GM13977 (cell line): ENCODE data around the gene PASK.
A peak's percentile ranks its signal among the peaks of the same experiment; 100 is the strongest.

ENCODE experiments used
- DNase-seq: peaks from one replicate; pipeline ENCODE4 v3.0.0; 2012; ENCODE audit warnings: low spot score
- CTCF ChIP-seq: IDR thresholded peaks from 2 replicates; pipeline ENCODE4 v1.5.1; 2012; ENCODE audit warnings: mild to moderate bottlenecking, control low read depth; ENCODE audit not compliant: insufficient read depth; ENCODE audit errors: extremely low read depth, missing control alignments
- in situ Hi-C: fragments of 300-500 bp; cut with MboI; formaldehyde crosslinking; loops from one replicate; pipeline ENCODE4 v1.12.0; 2022; ENCODE audit warnings: low sequenced_read_pairs, low pct_unique_long_range_greater_than_20kb, mixed read lengths, inconsistent platforms; ENCODE audit not compliant: unreplicated experiment

PASK gene

DNA sequence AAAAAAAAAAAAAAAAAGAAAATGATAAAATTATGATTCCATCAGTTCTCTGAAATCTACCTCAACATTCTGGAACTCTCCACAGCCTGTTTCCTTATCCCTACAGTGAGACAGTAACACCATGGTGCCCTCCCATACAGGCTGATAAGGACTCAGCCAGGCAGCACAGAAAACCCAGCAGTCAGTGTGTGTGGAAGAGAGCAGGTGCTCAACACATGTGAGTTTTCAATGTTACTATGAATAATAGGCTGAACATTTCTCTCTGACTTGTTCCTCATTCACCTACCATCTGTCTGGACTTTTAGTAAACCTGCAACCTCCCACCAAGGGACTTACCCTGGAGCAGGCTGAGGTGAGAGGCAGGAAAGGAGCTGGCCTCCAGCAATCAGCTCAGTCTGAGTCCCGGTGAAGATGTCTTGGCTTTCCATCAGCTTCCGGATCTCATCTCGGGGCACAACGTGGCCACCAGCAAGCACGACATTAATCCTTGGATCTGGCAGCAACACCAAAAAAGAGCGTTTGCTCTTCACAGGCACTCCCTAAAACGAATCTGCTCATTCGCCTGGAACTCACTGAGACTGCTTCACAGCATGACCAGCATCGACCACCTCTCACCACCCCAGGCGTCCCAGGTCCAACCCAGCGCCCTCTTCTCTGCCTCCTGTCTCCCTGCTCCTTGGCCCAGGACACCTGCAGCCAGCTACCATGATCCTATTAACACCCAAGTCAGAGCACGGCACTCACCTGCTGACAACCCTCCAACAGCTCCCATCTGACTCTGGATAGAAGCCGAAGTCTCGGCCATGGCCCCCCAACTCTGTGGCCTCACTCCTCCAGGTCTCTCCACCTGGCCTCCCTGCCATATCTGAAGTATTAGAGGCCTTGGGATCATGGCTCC is 16.5 kb downstream of the PASK start:
- TF ChIP-seq CTCF, result no peak
- in situ Hi-C loops, result no loop called here
- peak; percentile 70 for DNase-seq

DNA sequence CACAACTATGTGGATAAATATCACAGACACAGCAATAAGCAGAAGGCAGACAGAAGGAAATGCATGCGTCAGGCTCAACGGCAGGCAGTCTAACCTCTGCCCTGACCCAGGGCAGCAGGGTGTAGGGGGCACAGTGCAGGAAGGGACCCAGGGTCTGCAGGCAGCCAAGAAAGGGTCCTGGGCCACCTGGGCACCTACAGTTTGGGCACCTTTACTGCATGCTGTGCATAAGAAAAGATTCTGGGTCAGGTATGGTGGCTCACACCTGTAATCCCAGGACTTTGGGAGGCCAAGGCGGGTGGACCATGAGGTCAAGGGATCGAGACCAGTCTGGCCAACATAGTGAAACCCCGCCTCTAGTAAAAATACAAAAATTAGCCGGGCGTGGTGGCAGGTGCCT is 17.7 kb downstream of the PASK start:
- in situ Hi-C loops, result no loop called here
- no peak for TF ChIP-seq CTCF
- DNase-seq, result no peak

DNA sequence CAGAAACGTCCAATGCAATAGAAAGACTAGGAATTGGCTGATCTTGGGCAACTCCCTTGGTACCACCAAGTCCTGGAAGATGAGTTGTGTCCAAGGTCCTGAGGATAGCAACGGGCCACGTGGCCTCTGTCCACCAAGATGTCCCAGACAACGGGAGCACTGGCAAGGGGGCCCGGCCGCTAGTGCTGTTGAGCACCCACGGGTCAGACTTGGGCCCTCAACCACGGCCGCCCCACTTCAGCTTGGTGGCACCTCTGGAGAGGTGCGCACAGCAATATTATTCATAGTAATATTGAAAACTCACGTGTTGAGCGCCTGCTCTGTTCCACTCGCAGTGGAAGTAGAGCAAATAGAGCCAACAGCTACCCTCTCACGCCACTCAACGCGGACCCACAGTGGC is 19.0 kb downstream of the PASK start:
- in situ Hi-C loops, result no loop called here
- DNase-seq, result no peak
- no peak for TF ChIP-seq CTCF

GRCh38 chr2:241129086-241129871 is 20.0 kb downstream of the PASK start:
- in situ Hi-C loops, result no loop called here
- peak; percentile 61 for DNase-seq
- TF ChIP-seq CTCF, result no peak

DNA sequence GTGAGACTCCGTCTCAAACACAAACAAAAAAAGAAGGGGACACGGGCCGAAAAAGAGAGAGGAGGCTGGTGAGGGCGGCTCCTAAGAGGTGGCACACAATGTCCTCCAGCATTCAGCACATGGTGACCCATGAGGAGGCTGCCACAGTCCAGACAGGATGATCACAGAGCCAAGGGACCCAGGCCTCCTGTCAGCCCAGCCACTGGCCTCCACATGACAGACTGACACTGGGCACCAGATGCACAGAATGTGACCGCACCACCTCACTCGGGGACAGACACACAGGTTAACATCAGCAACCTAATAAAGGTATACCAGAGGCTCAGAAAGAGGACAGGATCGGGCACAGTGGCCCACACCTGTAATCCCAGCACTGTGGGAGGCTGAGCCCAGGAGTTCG is 21.0 kb downstream of the PASK start:
- in situ Hi-C loops, result no loop called here
- no peak for DNase-seq
- no peak for TF ChIP-seq CTCF

DNA sequence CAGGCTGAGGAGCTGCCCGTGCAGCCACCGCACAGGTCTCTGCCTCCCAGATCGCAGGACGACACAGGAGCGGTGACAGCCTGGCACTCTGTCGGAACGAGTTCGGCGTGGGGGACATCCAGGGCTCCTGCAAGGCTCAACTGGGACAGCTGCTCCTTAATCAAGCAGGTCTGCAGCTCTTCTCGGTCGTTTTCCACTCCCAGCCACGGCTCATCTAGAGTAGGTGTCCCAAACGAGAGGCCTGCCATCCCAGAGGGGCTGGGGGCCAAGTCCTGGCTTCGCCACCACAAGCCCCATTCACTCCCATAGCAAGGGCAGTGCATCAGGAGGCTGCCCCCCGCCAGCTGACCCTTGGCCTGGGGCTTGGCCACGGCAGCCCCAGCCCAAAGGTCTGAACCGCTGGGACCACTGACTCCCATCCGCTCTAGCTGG is 22.5 kb downstream of the PASK start:
- no peak for DNase-seq
- in situ Hi-C loops, result no loop called here
- no peak for TF ChIP-seq CTCF
